GM21619 (cell line): ENCODE measurements around the gene KLF13.

Source experiments
- ATAC-seq: cut with Tn5 transposase; IDR thresholded peaks from one replicate; pipeline ENCODE4 v1.9.1; 2021; ENCODE audit not compliant: unreplicated experiment

Gene KLF13

GRCh38 chr15:31326156-31326874 lies at the start of gene KLF13:
TSS of gene KLF13 (plus strand) at chr15:31326835. CDS start at chr15:31327213, 378 bp downstream.
- ATAC-seq, result peak; percentile 54

GRCh38 chr15:31277335-31278060 lies 49.1 kb upstream of the KLF13 start:
- no peak for ATAC-seq

- no peak for ATAC-seq
Measured at GRCh38 chr15:31278061-31278445, 48.6 kb upstream of the KLF13 start.

GRCh38 chr15:31278544-31279220 lies 48.0 kb upstream of the KLF13 start:
- ATAC-seq, result no peak

GRCh38 chr15:31279221-31280045 lies 47.2 kb upstream of the KLF13 start:
- ATAC-seq, result no peak

GRCh38 chr15:31280046-31280830 lies 46.4 kb upstream of the KLF13 start:
- no peak for ATAC-seq

GRCh38 chr15:31280831-31281216 lies 45.8 kb upstream of the KLF13 start:
- ATAC-seq, result no peak

GRCh38 chr15:31283043-31283442 lies 43.6 kb upstream of the KLF13 start:
- ATAC-seq, result no peak

- ATAC-seq, result peak; percentile 76
Measured at GRCh38 chr15:31285772-31286261, 40.8 kb upstream of the KLF13 start.

GRCh38 chr15:31291048-31291578 lies 35.5 kb upstream of the KLF13 start:
- ATAC-seq, result no peak

GRCh38 chr15:31292391-31293015 lies 34.1 kb upstream of the KLF13 start:
- no peak for ATAC-seq

- ATAC-seq, result no peak
Measured at GRCh38 chr15:31293655-31294054, 33.0 kb upstream of the KLF13 start.

- ATAC-seq, result no peak
Measured at GRCh38 chr15:31294067-31294466, 32.6 kb upstream of the KLF13 start.

- no peak for ATAC-seq
Measured at GRCh38 chr15:31295658-31296057, 31.0 kb upstream of the KLF13 start.

GRCh38 chr15:31296219-31296645 lies 30.4 kb upstream of the KLF13 start:
- no peak for ATAC-seq

- ATAC-seq, result no peak
Measured at GRCh38 chr15:31296646-31297574, 29.7 kb upstream of the KLF13 start.

- ATAC-seq, result no peak
Measured at GRCh38 chr15:31297575-31298456, 28.8 kb upstream of the KLF13 start.
